NOMO-1 treated with DMSO at 0.1 percent for 48 hours (cell line): ENCODE data around the gene TOP2A.
A peak's percentile ranks its signal among the peaks of the same experiment; 100 is the strongest.
"Not testable (repeated sequence)": the region's sequence is repeated elsewhere in the genome, so short reads cannot be mapped to it uniquely, and the experiment has no call there.

Experiments
- DNase-seq: peaks from one replicate; lab custom pipeline; 2025; ENCODE audit not compliant: unreplicated experiment; lab: John Stamatoyannopoulos, UW

The TOP2A gene

DNA sequence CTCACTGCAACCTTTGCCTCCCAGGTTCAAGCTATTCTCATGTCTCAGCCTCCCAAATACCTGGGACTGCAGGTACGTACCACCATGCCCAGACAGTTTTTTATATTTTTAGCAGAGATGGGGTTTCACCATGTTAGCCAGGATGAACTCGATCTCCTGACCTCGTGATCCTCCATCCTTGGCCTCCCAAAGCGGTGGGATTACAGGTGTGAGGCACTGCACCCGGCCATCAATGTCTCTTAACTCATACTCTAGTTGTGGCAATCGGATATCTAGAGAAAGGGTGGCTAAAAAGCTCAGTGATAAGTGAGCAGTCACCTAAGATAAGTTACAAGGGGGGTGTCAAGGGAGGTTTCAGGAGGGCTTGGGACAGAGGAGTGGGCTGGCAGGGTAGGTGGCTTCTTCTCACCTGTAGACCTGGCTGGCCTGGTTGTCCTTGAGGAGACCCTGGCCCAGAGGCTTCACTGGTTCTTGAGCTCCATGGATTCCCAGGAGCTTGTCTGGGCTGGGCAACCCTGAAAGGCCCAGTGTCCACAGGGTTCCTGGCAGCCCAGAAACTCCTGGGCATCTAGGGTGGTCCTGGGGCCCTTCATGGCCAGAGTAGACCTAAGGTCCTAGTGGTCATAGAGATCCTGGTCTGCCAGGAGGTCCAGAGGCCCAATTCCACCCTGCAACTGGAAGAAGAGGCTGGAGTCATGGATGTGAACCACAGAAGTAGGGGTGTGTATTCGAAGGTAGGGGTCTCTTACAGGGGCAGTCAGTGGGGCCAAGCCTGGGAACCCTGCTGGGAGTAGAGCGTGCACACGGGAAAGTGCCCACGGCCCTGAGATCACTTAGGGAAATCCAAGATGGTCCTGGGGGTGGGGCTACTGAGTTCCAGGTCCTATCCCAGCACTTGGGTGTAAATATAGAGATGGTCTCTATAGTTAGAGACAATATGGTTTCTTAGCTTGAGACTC, 12.9 kb upstream of the TOP2A start:
- no peak for DNase-seq

DNA sequence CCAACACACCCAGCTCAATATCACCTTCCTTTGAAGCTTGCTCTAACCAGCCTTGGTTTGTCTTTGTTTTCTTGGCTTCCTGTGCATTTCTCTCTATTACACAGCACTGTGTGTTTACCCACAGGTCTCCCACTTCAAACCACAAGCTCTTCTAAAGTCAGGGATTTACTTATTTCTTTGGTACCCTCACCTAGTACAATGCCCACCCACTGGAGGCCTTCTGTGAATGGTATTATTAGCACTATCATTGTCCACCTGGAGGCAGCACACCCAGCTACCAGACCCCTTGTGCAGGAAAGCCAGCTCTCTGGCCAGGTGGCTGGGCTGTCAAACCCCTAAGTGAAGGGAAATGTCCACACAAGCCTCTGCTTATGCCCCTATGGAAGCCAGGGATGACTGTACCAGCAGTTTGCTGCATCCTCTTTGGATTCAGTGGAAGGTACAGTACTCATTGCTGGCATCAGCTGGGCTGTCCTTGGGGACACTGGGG, 9.4 kb upstream of the TOP2A start:
- DNase-seq, result no peak

DNA sequence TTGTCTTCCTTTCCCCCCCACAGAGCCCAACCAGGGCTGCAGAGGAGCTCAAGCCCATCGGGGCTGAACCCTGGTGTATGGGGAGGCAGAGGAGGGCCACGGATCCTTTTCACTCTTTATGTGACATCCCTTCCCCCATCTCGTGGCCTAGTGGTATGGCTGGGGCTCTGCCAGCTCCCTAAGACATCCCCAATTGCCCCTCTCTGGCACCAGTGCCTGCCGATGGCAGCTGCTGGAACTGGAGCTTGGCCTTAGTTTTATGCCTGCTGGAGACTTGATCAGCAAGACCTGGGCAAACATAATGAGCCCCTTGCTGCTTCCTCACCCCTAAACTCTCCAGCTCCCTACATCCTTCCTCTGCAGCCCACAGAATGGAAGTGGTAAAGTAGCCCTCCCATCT, 8.0 kb upstream of the TOP2A start:
- DNase-seq, result no peak

GRCh38 chr17:40422990-40423633, 5.4 kb upstream of the TOP2A start:
- no peak for DNase-seq

- peak; percentile 60 for DNase-seq
Measured at GRCh38 chr17:40419559-40420331, 2.0 kb upstream of the TOP2A start.

- DNase-seq, result no peak
Measured at GRCh38 chr17:40418428-40418706, 671 bp upstream of the TOP2A start.

- peak; percentile 29 for DNase-seq
Measured at GRCh38 chr17:40417258-40417608, 463 bp downstream of the TOP2A start.

DNA sequence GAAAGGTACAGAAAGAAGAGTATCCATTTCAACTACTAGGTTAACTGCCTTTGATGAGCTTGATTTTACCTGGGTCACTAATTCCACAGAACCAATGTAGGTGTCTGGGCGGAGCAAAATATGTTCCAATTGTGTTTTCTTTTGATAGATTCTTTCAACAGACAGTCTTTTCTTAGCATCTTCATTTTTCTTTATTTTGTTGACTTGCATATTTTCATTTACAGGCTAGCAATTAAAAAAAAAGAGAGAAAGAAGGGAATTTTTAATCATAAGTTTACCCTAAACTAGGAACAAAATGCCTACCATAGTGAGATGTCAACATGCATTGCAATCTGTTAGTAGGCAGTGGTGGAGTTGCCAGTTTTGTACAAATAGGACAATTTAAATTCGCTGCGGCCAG, 1.0 kb downstream of the TOP2A start:
- no peak for DNase-seq

DNA sequence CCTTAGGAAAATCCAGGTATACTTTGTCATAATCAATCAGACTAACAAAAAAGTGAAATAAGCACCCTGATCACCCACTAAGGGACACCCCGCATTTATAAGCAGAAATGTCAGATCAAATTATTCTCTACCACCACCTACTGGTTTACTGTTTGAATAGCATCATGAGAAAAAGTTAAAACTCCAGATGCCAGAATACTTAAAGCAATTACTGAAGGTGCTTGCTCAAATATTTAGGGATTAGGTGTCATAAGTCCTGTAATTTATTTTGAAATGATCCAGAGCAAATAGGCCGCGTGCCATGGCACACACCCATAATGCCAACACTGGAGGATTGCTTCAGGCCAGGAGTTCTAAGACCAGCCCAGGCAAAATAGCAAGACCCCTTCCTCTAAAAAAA, 2.3 kb downstream of the TOP2A start:
- DNase-seq, result peak; percentile 32

GRCh38 chr17:40414312-40414711, 3.4 kb downstream of the TOP2A start:
- DNase-seq, result not testable (repeated sequence)

DNA sequence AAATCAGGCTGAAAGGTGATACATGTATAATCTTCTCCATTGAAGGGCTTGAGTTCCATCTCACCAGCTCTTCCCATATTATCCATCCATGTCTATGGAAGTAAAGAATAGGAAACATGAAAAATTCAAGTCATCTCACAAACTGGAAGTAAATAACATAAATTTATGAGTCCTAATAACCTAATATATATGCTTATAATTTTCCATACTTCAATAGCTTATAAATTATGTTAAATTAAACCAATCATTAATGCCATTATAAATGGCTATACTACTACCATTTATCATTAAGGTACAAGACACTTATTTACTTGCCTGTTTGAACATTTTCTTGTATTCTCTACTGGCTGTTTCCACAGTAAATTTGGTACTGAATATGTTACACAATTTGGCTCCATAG, 4.8 kb downstream of the TOP2A start:
- DNase-seq, result no peak

DNA sequence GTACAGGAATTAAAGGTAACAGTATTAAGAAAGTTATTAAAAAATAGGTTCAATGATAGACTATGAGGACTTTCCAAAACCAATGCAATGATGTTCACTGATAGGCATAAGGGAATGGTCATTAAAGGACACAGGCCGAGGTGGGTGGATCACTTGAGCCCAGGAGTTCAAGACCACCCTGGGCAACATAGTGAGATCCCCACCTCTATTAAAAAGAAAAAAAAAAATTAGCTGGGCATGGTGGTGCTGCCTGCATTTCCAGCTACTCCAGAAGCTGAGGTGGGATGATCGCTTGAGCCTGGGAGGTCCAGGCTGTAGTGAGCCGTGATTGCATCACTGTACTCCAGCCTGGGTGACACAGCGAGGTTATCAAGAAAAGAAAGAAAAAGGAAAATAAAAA, 5.9 kb downstream of the TOP2A start:
- DNase-seq, result no peak

- DNase-seq, result no peak
Measured at GRCh38 chr17:40410082-40410481, 7.6 kb downstream of the TOP2A start.

DNA sequence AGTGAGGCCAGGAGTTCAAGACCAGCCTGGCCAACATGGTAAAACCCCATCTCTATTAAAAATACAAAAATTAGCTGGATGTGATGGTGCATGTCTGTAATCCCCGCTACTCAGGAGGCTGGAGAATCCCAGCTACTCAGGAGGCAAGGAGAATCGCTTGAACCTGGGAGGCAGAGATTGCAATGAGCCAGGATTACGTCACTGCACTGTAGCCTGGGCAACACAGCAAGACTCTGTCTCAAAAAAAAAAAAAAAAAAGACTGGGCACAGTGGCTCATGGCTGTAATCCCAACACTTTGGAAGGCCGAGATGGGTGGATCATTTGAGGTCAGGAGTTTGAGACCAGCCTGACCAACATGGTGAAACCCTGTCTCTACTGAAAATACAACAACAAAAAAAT, 8.2 kb downstream of the TOP2A start:
- DNase-seq, result not testable (repeated sequence)

GRCh38 chr17:40407460-40407859, 10.2 kb downstream of the TOP2A start:
- no peak for DNase-seq

DNA sequence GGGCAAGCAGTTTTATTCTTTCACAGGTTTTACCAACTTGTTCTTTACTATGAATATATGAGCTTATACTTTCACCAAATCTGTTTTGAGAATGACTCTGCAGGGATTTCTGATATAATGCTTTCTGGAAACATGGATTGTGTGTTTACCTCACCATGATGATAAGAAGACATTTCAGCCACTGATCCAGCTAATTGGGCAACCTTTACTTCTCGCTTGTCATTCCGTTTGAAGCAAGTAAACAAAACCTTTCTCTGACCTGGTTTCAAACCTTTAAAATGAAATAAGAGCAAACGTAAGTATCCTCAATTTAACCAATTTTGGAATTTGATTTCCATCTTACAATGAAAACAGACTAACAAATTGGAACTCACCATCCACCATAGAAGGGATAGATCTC, 13.7 kb downstream of the TOP2A start:
- DNase-seq, result no peak

GRCh38 chr17:40402668-40403067, 15.0 kb downstream of the TOP2A start:
- DNase-seq, result no peak

- peak; percentile 39 for DNase-seq
Measured at GRCh38 chr17:40399185-40399584, 18.5 kb downstream of the TOP2A start.

GRCh38 chr17:40386555-40386954, 31.1 kb downstream of the TOP2A start:
- not testable (repeated sequence) for DNase-seq

DNA sequence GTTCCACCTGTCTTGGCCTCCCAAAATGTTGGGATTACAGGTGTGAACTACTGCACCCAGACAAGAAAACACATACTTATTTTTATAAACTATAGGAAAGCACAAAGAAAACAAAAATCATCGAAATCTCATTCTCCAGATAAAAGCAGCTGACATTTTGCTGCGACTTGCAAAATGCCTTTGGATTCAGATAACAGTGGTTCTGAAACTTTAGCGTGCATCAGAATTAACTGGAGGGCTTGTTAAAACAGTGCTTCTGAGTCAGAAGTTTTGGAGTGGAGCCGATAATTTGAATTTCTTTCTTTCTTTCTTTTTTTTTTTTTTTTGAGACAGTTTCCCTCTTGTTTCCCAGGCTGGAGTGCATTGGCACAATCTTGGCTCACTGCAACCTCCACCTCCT, 35.4 kb downstream of the TOP2A start:
- DNase-seq, result no peak

DNA sequence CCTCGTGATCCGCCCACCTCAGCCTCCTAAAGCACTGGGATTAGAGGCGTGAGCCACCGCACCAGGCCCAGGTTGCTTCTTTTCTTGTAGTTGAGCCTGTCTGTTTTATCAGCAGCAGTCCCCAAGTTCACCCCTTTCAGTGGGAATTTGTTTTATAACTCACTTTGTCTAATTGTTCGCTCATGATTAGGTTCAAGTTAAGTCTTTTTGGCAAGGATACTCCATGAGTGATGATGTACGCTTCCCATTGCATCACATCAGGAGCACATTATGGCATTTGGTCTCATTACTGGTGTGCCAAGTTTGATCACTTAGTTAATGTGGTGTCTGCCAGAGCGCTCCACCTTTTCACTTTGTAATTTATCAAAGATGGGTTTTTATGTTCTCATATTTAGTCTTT, 38.7 kb downstream of the TOP2A start:
- no peak for DNase-seq

GRCh38 chr17:40377832-40378231, 39.9 kb downstream of the TOP2A start:
- no peak for DNase-seq
